ENCODE data around the gene NPR3.

The NPR3 gene

DNA sequence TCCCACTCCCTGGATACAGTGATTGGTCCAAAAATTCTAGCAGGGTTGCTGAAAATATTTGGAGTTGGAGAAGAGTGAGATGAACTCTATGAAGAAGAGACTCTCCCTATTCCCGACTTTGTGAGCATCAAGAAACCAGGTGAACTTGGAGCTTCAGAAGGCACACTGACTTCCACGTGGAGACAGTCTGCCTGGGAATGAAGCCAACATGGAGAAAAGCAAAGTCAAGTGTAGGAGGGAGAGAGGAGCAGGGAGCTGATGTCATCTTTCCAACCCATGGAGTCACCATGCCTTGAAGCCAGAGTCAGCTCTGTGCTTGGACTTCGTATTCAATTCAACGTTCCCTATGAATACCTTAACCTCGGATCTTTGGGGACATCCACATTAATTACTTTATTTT is 125.1 kb downstream of the NPR3 start:
- DNase-seq (ENCODE audit: low read depth), result no peak
- TF ChIP-seq CTCF (IDR thresholded peaks at IDR 0.05; ENCODE audit: control insufficient read depth, insufficient read depth, low read depth, low read length, missing control alignments), result no peak
- no peak overlapping the region for H3K4me3 ChIP-seq (ENCODE audit: control insufficient read depth, low read depth, low read length)

DNA sequence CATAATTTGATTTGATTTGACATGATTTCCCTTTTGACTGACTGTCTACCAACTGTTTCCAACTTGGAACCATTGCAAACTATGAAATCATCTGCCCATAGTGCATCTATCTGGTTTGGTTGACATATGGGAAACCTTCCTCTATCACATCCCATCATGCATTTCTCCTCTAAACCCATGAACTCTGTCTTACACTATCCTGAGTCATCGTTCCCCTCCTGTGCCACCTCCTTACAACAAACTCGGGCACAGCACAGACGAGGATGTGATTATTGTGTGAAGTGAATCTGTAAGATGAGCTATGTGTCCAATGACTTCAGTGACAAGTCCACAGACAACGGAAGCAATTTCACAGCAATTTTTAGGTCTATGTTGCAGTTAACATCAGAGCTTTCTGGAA is 126.1 kb downstream of the NPR3 start:
- no peak for TF ChIP-seq CTCF (IDR thresholded peaks at IDR 0.05; ENCODE audit: control insufficient read depth, insufficient read depth, low read depth, low read length, missing control alignments)
- no peak for DNase-seq (ENCODE audit: low read depth)
- H3K4me3 ChIP-seq (ENCODE audit: control insufficient read depth, low read depth, low read length), result no peak overlapping the region

DNA sequence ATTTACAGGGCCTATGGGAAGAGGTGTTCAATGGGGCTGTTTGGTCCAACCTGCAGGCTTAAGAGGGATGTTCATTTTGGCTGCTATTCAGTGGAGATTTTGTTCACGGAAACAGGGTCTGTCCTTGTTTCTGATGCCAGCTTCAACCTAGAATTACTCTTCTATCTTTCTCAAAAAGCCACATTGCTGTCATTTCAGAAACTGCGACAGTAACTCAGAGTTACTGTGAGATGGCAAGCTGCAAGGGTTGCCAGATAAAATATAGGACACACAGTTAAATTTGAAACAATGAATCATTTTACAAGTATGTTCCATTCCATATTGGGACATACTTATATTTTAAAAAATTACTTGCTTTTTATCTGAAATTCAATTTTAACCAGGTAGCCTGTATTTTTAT is 128.0 kb downstream of the NPR3 start:
- H3K4me3 ChIP-seq (ENCODE audit: control insufficient read depth, low read depth, low read length), result no peak overlapping the region
- no peak for DNase-seq (ENCODE audit: low read depth)
- TF ChIP-seq CTCF (IDR thresholded peaks at IDR 0.05; ENCODE audit: control insufficient read depth, insufficient read depth, low read depth, low read length, missing control alignments), result no peak

GRCh38 chr5:32840606-32841005 is 129.5 kb downstream of the NPR3 start:
- no peak overlapping the region for H3K4me3 ChIP-seq (ENCODE audit: control insufficient read depth, low read depth, low read length)
- no peak for TF ChIP-seq CTCF (IDR thresholded peaks at IDR 0.05; ENCODE audit: control insufficient read depth, insufficient read depth, low read depth, low read length, missing control alignments)
- no peak for DNase-seq (ENCODE audit: low read depth)
